Urinary bladder (tissue), 4 donors: ENCODE measurements around the gene SH3TC1. TPM values are rescaled to one million over a fixed set of nuclear protein-coding genes. Genes with fewer than 3 reads are reported as not detected.

ENCODE experiments used
- DNase-seq: peaks from one replicate; pipeline ENCODE4 v3.0.0-alpha.2; 2015; ENCODE audit errors: extremely low spot score
- H3K27ac ChIP-seq: one replicate; pipeline ENCODE4 v1.5.1; 2013; ENCODE audit warnings: low read depth, mild to moderate bottlenecking, moderate library complexity
- H3K36me3 ChIP-seq: one replicate; pipeline ENCODE4 v1.6.1; 2013; ENCODE audit warnings: mild to moderate bottlenecking, moderate library complexity; ENCODE audit not compliant: insufficient read depth
- H3K4me1 ChIP-seq: one replicate; pipeline ENCODE4 v1.6.1; 2013; ENCODE audit warnings: mild to moderate bottlenecking, moderate library complexity; ENCODE audit not compliant: insufficient read depth
- H3K4me3 ChIP-seq: one replicate; pipeline ENCODE4 v1.5.1; 2013; ENCODE audit warnings: low read depth, low read length
- WGBS: extraction: QIAGEN DNeasy Blood & Tissue Kit; methylation state at CpG from one replicate; pipeline ENCODE4 v1.1.7; 2013; 5-methylcytosine and 5-hydroxymethylcytosine counted together
- polyA plus RNA-seq: library from polyadenylated mRNA; stranded (reverse); fragments of 200-250 nt; gene quantifications from one replicate; pipeline ENCODE4 v1.2.3, GENCODE V29; 2013
- total RNA-seq: library from RNA; depleted of rRNA; stranded (reverse); fragments of >200 nt; gene quantifications from one replicate; pipeline ENCODE4 v1.2.3, GENCODE V29; 2014
- donor health status: healthy with polysubstance abuse.
- donor health status: healthy.

SH3TC1 gene
- total and polyA plus RNA-seq, 2 donors: 17.2 to 20.5 TPM

DNA sequence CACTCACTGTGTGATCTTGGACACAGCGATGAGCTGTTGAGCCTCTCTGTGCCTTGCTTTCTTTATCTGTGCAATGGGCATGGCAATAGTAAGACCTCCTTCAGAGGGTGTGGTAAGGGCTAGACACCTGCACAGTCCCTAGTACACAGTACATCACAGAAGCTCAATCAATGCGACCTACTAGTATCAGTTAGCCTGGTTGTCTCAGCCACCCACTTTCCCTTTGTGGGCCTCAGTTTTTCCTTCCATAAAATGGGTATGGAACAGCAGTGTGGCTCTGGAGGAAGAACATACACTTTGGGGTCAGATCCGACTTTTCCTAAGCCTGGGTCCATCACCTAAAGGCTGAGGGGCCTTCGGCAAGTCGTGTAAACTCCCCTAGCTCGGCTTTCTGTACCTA, 67.0 kb downstream of the SH3TC1 start:
- Histone ChIP-seq H3K36me3 (no peaks in the 10 kb centered on the region), H3K4me1 (no peaks in the 10 kb centered on the region), H3K4me3 (no peak overlapping the region), H3K27ac (no peak overlapping the region)
- DNase-seq: no peak
- 93% methylated on average over 6 of the region's 6 CpGs for WGBS

DNA sequence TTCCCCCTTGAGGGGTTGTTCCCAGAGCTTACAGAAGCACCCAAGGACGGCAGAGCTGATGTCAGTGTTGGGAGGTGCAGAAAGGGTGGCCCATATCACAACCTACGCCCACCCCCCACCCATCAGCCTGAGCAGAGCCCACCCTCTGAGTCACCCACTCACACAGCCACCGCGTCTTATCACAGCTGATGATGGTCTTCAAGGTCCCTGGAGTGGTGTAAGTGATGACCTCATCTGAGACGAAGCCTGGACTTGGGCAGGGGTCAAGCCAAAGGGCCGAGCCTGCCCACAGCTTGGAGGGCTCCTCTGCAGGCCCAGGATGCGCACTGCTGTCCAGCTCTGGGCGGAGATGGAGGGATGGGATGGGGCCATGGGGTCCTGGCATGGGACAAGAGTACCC, 67.4 kb downstream of the SH3TC1 start:
- no peaks in the 10 kb centered on the region for H3K36me3 ChIP-seq
- H3K4me3 ChIP-seq: no peak overlapping the region
- H3K27ac ChIP-seq: no peak overlapping the region
- 79% methylated on average over 8 of the region's 8 CpGs for WGBS
- DNase-seq: no peak
- no peaks in the 10 kb centered on the region for H3K4me1 ChIP-seq

DNA sequence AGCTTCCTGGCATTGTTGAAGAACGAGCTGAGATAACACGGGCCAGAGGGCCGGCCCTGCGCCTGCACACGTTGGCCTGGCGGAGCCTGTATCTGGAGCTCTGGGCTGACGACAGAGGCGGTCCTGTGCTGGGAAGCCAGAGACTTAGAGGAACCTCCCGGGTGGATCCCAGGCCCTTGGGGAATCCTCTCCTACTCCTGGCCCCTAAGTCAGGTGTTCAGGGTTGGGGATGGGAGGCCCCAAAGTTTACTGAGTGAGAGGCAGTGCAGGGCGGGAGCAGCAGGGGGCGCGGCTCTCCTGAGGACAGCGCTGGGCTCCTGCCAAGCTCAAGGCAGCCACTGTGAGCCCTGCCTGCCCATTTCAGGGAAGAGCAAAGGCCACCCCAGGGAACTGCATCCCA, 68.0 kb downstream of the SH3TC1 start:
- H3K4me1 ChIP-seq: no peaks in the 10 kb centered on the region
- H3K27ac ChIP-seq: no peak overlapping the region
- DNase-seq: no peak
- H3K4me3 ChIP-seq: no peak overlapping the region
- no peaks in the 10 kb centered on the region for H3K36me3 ChIP-seq
- WGBS: 15% methylated on average over 13 of the region's 13 CpGs

DNA sequence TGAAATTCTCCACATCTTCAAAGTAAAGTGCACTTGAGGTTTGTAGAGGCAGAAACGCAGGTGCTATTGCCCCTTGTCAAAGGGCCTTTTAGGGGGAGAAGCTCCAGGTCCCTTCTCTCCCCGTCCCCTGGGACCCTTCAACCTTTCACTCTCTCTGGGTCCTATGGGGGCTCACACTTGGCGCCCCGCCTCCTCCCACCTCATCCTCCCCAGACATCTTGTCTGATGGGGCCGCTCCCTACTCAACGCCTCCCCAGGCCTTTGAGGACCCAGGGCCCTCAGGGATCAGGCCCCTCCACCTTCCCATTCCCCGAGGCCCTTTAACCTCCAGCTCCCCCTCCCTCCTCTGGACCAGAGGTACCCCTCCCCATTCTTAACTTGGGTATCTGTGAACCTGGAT, 69.1 kb downstream of the SH3TC1 start:
- DNase-seq: no peak
- Histone ChIP-seq H3K4me3 (no peak overlapping the region), H3K4me1 (no peaks in the 10 kb centered on the region), H3K36me3 (no peaks in the 10 kb centered on the region), H3K27ac (no peak overlapping the region)
- 98% methylated on average over 7 of the region's 7 CpGs for WGBS

DNA sequence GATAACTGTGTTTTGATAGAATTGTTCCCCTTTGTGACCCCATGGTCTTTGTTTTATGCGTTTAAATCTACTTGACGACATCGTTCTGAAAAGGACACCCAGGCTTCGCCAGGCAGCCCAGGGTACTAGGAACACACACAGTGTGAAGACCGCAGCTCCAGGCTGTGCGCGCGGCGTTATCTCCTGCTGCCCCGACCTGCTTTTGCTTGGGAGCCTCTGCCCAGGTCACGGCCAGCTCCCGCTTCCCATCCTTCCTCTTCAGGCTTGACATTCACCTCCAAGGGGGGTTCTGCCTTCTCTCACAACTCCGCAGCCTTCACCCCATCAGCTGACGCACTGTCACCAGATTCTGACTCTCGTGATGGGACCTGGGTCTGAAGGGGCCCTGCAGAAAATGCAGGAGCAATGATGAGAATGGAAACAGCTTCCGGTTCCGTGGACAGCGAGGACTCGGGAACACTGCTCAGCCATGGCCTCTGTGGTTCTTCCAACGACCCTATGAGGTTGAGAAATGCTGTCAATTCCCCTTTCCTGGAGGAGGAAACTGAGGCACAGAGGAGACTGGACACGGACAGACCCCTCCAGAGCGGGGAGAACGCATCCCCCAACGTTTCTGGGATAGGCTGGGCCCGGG, 69.9 kb downstream of the SH3TC1 start:
- no peak overlapping the region for H3K4me3 ChIP-seq
- H3K36me3 ChIP-seq: no peaks in the 10 kb centered on the region
- WGBS: 81% methylated on average over 25 of the region's 25 CpGs
- no peak for DNase-seq
- H3K4me1 ChIP-seq: no peaks in the 10 kb centered on the region
- no peak overlapping the region for H3K27ac ChIP-seq

DNA sequence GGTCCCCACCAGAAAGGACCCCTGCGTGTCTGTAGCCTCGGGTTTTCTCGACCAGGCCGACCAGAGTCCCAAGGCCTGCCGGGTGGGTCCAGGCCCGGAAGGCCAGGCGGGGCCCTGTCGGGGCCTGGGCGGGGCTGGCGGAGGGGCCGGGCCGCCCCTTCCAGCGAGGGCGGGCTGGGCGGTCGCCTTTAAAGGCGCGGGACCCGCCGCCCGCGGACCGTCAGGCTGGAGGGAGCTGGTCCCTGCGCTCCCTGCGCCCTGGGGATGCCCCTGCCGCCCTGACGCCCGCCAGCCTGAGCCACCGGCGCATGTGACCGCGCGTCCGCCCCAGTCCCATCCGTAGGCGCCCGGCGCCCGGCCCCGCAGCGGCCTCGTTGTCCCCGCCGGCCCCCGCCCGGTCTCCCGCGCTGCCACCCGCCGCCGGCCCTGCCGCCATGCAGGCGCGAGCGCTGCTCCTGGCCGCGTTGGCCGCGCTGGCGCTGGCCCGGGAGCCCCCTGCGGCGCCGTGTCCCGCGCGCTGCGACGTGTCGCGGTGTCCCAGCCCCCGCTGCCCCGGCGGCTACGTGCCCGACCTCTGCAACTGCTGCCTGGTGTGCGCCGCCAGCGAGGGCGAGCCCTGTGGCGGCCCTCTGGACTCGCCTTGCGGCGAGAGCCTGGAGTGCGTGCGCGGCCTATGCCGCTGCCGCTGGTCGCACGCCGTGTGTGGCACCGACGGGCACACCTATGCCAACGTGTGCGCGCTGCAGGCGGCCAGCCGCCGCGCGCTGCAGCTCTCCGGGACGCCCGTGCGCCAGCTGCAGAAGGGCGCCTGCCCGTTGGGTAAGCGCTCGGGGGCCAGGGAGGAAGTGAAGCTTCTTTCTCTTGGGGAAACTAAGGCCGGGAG, 70.7 kb downstream of the SH3TC1 start, which contains the start of gene HTRA3:
HTRA3 (plus strand) TSS at position 220 of the 883 bp plus-strand sequence; CDS start at position 435, 215 bp downstream.
- peak within 1 kb of the TSS; percentile 55 for H3K4me3 ChIP-seq
- no peak within 1 kb of the TSS for H3K27ac ChIP-seq
- WGBS: 3% methylated on average over 111 of the region's 111 CpGs
- no peaks in the 10 kb centered on the region for H3K4me1 ChIP-seq
- no peaks in the 10 kb centered on the region for H3K36me3 ChIP-seq
- DNase-seq: no peak

DNA sequence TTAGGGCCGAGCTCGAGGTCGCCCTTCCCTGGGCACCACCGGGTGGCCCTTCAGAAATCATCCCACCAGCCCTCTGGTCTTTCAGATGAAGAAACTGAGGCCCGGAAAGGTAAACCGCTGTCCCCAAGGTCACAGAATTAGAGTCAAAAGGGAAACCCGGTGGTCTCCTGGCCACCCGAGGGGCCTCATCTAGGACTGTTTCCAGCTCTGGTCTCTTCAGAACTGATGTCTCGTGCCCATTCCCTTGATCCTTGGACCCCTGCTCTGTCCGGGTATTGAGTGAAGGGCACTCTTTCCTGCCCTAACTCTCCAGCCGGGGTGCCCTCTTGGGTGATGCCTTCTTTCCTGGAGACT, 71.3 kb downstream of the SH3TC1 start:
- peak overlapping the region; percentile 55 for H3K4me3 ChIP-seq
- 49% methylated on average over 11 of the region's 11 CpGs for WGBS
- H3K27ac ChIP-seq: no peak overlapping the region
- no peaks in the 10 kb centered on the region for H3K4me1 ChIP-seq
- H3K36me3 ChIP-seq: no peaks in the 10 kb centered on the region
- DNase-seq: no peak

DNA sequence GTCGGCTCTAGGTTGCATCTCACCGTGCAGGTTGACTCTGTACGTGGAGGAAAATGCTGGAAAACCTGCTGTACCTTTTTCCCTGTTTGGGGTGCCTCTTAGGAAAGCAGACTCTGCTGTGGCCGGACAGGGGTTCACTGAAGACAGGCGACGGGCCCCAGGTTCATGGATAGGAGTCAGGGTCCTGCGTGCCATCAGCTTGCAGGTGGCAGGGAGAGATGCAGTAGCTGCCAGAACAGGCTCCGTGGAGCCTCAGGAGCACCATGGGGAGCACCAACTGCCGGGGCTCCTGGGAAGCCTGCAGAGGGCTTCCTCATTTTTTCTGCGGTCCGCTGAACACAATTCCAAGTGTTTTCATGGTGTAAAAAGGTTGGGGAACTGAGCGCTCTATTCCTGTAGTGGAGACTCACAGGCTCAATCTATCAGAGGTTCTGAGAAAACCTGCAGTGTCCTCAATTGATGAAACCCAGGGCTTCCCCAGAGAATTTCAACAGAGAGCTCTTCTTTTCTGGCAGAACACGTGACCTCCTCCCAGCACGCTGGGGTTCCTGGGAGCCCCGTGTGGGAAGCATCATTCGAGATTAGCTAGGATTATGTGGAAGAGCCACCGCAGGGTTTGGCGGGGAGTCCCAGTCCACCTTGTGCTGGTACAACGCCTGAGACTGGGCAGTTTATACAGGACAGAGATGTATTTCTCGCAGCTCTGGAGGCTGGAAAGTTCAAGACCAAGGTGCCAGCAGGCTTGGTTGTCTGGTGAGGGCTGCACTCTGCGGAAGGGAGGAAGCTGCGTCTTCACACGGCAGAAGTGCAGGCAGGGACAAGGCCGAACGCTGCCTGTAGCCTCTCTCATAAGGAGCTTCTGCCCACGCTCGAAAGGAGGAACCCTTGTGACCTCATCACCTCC, 72.1 kb downstream of the SH3TC1 start:
- WGBS: 67% methylated on average over 27 of the region's 27 CpGs
- no peak for DNase-seq
- no peak overlapping the region for H3K27ac ChIP-seq
- no peaks in the 10 kb centered on the region for H3K4me1 ChIP-seq
- H3K36me3 ChIP-seq: no peaks in the 10 kb centered on the region
- H3K4me3 ChIP-seq: no peak overlapping the region

DNA sequence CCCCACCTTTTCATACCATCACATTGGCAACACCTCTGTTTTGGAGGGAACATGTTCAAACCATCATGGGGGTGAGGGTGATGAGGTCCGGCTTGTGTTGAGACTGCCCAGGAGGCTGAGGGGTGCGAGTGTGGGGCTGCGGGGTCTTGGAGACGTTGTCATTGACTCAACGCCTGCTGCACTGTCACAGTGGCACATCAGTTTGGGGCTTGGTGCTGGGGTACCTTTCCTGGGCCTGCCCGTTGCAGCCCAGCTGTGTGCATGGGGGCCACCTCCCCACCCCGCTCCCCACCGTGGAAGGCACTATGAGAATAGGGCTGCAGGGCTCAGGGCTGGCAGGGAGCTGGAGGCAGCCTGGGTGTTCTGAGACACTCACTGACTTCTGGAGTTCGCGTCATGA, 72.7 kb downstream of the SH3TC1 start:
- 84% methylated on average over 10 of the region's 10 CpGs for WGBS
- H3K4me3 ChIP-seq: no peak overlapping the region

DNA sequence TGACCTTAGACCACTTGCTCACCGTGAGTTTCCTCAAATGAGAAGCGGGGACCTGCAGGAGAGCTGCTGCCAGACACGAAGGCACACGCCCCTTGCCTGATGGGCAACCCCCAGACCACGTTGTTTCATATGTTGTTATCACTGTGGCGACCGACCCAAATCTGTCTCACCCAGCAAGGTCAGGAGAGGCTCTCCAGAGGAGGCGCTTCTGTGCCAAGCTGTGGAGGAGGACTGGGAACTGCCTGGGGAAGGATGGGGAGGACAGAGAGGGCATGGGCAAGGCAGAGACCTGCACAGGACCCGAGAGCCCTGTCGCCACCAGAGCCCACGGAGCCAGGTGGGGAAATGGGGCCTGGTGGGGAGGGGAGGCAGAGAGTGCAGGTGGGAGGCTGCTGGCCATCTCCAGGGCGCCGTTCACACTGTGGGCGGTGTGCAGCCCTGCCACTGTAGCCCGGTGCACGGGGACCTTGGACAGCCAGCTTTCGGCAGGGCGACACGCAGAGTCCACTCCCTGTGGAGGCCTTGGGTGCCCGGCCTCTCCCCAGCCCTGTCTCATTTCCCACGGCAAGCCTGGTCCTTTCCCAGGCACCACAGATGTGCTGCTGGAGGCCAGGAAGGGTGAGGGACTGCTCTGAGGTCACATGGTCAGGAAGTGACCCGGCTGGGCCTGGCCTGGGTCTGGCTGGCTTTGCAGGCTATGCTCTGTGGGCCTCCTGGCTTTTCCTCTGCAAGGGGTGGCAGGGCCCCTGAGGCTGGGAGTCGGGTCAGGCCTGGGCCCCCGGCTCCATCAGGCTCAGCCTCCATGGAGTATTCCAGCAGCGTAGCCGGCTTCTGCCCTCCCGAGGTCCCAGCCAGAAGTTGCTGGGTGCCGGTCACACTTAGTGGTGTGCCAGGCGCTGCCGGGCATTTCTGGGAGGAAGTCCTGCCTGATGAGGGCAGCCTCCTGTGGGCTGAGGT, 73.7 kb downstream of the SH3TC1 start:
- no peak overlapping the region for H3K27ac ChIP-seq
- no peak for DNase-seq
- WGBS: 63% methylated on average over 30 of the region's 30 CpGs
- H3K4me3 ChIP-seq: no peak overlapping the region
- no peaks in the 10 kb centered on the region for H3K36me3 ChIP-seq
- no peaks in the 10 kb centered on the region for H3K4me1 ChIP-seq

More for the DNA sequence above, 72.7 kb downstream of the SH3TC1 start:
- no peaks in the 10 kb centered on the region for H3K4me1 ChIP-seq
- DNase-seq: no peak
- H3K36me3 ChIP-seq: no peaks in the 10 kb centered on the region
- H3K27ac ChIP-seq: no peak overlapping the region

DNA sequence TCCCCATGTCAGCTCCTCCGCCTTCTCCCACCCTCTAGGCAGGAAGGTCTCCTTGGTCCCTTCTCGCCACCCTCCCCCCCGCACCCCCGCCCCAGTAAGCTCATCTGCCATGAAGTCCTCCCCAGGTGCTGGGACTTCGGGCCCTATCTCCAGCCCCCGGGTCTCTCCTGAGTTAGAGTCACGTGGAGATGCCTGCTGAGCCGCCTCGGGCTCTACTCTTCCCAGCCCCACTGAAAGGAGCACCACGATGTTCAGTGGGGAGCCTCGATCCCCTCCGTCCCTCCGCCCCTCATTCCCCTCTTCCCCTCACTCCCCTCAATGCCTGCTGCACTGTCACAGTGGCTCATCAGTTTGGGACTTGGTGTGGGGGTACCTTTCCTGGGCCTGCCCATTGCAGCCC, 74.4 kb downstream of the SH3TC1 start:
- no peaks in the 10 kb centered on the region for H3K4me1 ChIP-seq
- DNase-seq: no peak
- no peak overlapping the region for H3K4me3 ChIP-seq
- no peak overlapping the region for H3K27ac ChIP-seq
- 86% methylated on average over 13 of the region's 13 CpGs for WGBS
- H3K36me3 ChIP-seq: no peaks in the 10 kb centered on the region

DNA sequence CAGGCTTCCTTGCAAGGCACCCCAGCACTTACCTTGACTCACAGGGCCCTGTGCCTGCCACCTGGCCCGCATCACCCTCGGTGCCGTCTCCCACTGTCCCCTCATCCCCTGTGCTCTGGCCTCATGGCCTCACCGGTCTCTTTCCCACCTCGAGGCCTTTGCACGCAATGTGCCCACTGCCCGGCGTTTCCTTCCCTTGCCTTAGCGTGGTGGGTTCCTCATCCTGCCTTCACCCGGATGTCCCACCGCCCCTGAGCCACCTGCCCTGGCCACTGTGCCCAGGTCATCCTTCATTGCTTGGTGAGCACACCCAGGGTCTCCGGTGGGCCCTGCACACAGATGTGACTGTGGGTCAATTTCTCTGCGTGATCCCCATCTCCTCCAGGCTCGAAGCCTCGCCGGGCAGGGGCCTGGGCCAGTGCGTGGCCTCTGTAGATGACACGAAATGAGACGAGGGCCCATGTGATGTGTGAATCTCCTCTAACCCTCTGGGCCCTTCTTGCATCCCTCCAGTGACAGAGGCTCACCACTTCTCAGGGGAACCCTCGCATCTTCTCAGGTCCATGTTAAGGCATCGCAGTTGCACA, 75.1 kb downstream of the SH3TC1 start:
- Histone ChIP-seq H3K4me3 (no peak overlapping the region), H3K27ac (no peak overlapping the region), H3K4me1 (no peaks in the 10 kb centered on the region), H3K36me3 (no peaks in the 10 kb centered on the region)
- no peak for DNase-seq
- WGBS: 84% methylated on average over 21 of the region's 21 CpGs
